ENCODE data around the gene NEK10.

- no peak for TF ChIP-seq CTCF (IDR thresholded peaks at IDR 0.05)
- no peak for TF ChIP-seq POLR2A (IDR thresholded peaks at IDR 0.05)
These were observed 19.4 kb downstream of the NEK10 start for GRCh38 chr3:27349832-27350231.

All from lower leg skin (tissue), 3 donors.